K562 (cell line): Measurements from ENCODE around the gene CENPE.

Experiments used
- MEF2A ChIP-seq: IDR thresholded peaks from 2 replicates; pipeline ENCODE4 v1.6.1; 2011; ENCODE audit warnings: low read depth, mild to moderate bottlenecking, low read length, moderate library complexity; ENCODE audit not compliant: control insufficient read depth
- POLR2A ChIP-seq: fragments of 450-650 bp; conservative IDR thresholded peaks from 2 replicates; pipeline ENCODE4 v1.6.1; 2016
- RAD51 ChIP-seq: fragments of 450-650 bp; IDR thresholded peaks from 2 replicates; pipeline ENCODE4 v1.7.1; 2016; ENCODE audit warnings: low read depth, mild to moderate bottlenecking, borderline replicate concordance
- RBFOX2 ChIP-seq: fragments of 200-400 bp; formaldehyde crosslinking; IDR thresholded peaks from 2 replicates; pipeline ENCODE4 v1.6.1; 2017; ENCODE audit warnings: low read depth, mild to moderate bottlenecking, low read length, moderate library complexity
- ZFP91 ChIP-seq: sonication (generic); formaldehyde crosslinking; IDR thresholded peaks from 2 replicates; pipeline ENCODE4 v1.8.0; 2022; ENCODE audit warnings: mild to moderate bottlenecking, missing genetic modification reagents
- ZNF592 ChIP-seq: fragments of 450-650 bp; IDR thresholded peaks from 2 replicates; pipeline ENCODE4 v1.6.1; 2017; ENCODE audit warnings: antibody characterized with exemption, mild to moderate bottlenecking

GRCh38 chr4:103201253-103201652, 3.1 kb upstream of the CENPE start:
- TF ChIP-seq POLR2A (no peak), ZNF592 (no peak), MEF2A (no peak), RBFOX2 (no peak), RAD51 (no peak), ZFP91 (no peak)
